Caki2 (cell line): ENCODE results near the gene FOXK2. TPM values are rescaled to one million over a fixed set of nuclear protein-coding genes. Genes with fewer than 3 reads are reported as not detected.
"Not testable (repeated sequence)": the region's sequence is repeated elsewhere in the genome, so short reads cannot be mapped to it uniquely, and the experiment has no call there.

ENCODE experiments used
- DNase-seq: peaks from one replicate; pipeline ENCODE4 v3.0.0-alpha.2; 2015; ENCODE audit warnings: low read depth
- in situ Hi-C: cut with HindIII; loops from 2 replicates; pipeline ENCODE4 v1.10.0; 2016; ENCODE audit warnings: low sequenced_read_pairs, low pct_unique_long_range_greater_than_20kb, mixed read lengths
- total RNA-seq: library from RNA; depleted of rRNA; stranded (reverse); fragments of >200 nt; shearing (Covaris generic); gene quantifications from 2 replicates; pipeline ENCODE4 v1.2.3, GENCODE V29; 2014; ENCODE audit warnings: low replicate concordance

Gene FOXK2
- total RNA-seq, 1 experiment from 2014 or later, result 24.2 TPM

DNA sequence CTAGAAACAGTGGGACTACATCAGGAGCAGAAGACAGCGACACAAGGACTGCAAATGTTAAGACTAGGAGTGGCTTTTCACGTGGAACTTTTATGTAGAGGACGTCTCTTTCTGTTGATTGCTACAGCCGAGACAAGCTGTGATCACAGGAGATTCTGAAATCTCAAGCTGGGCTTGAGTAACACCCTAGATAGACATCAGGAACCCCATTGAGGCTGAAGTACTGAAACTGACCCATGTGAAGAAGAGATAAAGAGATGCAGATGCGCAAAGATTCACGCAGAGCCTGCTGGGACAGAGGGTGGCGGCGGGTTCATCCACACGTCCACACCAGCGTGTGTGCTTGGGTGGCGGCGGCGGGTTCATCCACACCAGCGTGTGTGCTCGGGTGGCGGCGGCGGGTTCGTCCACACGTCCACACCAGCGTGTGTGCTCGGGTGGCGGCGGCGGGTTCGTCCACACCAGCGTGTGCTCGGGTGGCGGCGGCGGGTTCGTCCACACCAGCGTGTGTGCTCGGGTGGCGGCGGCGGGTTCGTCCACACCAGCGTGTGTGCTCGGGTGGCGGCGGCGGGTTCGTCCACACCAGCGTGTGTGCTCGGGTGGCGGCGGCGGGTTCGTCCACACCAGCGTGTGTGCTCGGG lies 56.2 kb downstream of the FOXK2 start:
- DNase-seq, in situ Hi-C loops: not testable (repeated sequence)

DNA sequence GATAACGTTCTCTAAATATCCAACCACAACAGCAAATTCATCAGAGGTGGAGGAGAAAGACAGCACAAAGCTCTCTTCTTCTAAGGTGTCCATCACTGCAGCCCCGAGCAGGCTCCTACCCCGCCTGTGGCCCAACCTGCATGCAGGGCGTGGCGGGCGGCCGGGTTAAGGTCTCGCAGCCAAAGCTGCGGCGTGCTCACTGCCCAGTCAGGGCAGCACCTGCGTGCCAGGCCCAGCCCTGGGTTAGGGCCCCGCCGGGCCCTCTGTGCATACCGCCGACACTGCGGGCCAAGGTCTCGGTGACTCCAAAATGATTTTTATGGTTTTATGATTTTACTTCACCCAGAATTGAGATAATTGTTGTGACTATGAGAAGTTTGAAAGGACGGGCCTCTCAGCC lies 57.8 kb downstream of the FOXK2 start:
- DNase-seq, result no peak
- in situ Hi-C loops, result no loop called here

- in situ Hi-C loops, DNase-seq: not testable (repeated sequence)
These were observed 60.4 kb downstream of the FOXK2 start for GRCh38 chr17:82579969-82580368.

- in situ Hi-C loops, result no loop called here
- no peak for DNase-seq
These were observed 62.7 kb downstream of the FOXK2 start for GRCh38 chr17:82582213-82582612.

DNA sequence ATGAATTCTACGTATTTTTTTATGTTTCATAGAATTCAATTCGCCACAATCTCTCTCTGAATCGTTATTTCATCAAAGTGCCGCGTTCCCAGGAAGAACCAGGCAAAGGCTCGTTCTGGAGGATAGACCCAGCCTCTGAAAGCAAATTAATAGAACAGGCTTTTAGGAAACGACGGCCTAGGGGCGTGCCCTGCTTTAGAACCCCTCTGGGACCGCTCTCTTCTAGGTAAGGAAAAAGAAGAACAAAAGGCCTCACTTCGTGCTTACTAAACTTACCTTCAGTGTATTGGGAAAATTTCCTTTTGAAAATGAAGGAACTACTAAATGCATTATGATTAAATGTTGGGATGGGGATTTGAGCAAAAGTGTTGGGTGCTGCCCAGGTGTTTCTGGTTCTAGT lies 63.2 kb downstream of the FOXK2 start:
- in situ Hi-C loops, result no loop called here
- no peak for DNase-seq

DNA sequence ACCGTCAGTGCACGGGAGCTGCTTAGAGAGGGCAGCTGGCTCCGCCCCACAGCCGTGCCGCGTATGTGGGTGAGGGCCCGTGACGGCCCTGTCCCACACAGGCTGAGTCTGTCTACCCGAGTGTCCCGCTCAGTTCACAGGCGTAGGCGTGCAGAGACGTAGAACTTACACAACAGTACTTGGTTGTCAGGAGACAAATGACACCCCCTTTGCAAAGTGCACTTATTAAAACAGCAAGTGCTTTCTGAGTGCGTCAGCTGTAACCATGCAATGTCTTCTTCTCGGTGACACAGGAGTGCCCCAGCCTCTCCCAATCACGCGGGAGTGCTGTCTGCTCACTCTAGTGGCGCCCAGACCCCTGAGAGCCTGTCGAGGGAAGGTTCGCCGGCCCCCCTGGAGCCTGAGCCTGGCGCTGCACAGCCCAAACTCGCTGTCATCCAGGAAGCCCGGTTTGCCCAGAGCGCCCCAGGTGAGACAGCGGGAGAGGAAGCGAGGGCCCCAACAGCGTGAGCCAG lies 64.2 kb downstream of the FOXK2 start:
- DNase-seq, result no peak
- in situ Hi-C loops, result no loop called here

GRCh38 chr17:82585935-82586575 lies 66.5 kb downstream of the FOXK2 start:
- in situ Hi-C loops, DNase-seq: not testable (repeated sequence)

DNA sequence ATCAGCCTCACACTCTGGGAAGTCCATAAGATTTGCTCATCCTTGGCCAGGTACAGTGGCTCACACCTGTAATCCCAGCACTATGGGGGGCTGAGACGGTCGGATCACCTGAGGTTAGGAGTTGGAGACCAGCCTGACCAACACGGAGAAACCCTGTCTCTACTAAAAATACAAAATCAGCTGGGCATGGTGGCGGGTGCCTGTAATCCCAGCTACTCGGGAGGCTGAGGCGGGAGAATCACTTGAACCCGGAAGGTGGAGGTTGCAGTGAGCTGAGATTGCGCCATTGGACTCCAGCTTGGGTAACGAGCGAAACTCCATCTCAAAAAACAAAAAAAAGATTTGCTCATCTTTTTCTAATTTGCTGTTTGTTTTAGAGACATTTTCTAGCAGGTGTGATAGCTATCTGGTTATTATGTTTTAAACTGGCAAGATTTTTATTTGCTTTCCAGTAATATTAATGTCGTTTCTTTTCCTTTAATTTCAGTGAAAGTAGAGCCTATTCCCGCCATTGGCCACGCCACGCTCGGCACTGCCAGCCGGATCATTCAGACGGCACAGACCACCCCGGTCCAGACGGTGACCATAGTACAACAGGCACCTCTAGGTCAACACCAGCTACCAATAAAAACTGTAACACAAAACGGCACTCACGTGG lies 67.2 kb downstream of the FOXK2 start:
- in situ Hi-C loops, result no loop called here

DNA sequence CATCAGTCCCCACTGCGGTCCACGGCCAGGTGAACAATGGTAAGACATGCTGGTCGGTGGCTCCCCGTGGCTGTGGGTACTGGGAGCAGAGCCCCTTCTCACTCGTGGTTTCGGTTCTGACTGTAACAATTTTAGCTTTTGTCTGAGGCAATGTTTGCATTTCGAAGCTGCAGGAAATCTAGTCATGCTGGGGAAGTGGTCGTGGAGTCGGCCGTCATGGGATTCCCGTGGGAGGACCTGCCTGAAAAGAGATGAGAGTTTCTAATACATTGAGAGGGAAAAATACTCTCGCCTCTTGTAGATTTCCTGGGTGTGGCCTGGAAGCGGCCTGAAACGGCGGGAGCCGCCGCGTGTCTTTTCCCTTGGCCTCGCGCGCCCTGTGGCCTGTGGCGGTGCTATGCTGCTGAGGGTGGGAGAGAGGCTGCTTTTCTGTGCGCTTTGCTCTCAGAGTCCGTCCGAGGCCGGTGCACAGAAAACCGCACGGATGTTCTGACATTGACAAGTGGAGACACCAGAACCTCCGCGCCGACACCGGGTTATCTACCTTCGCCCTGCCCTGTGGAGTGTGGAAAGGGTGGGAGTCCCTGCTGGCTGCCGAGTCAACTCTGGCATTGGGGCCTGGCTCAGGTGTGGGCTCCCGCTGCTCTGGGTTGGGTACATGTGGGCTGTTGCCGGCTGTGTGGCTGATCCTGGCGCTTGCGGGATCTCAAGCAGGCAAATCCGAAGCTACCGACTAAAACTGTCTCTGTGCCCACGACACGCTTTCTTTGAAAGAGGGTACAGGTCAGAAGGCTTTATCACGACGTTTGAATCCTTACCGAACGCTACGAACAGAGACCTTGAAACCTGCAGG lies 67.9 kb downstream of the FOXK2 start:
- in situ Hi-C loops, result no loop called here
- no peak for DNase-seq

More for the DNA sequence above, 67.2 kb downstream of the FOXK2 start:
- DNase-seq, result no peak

DNA sequence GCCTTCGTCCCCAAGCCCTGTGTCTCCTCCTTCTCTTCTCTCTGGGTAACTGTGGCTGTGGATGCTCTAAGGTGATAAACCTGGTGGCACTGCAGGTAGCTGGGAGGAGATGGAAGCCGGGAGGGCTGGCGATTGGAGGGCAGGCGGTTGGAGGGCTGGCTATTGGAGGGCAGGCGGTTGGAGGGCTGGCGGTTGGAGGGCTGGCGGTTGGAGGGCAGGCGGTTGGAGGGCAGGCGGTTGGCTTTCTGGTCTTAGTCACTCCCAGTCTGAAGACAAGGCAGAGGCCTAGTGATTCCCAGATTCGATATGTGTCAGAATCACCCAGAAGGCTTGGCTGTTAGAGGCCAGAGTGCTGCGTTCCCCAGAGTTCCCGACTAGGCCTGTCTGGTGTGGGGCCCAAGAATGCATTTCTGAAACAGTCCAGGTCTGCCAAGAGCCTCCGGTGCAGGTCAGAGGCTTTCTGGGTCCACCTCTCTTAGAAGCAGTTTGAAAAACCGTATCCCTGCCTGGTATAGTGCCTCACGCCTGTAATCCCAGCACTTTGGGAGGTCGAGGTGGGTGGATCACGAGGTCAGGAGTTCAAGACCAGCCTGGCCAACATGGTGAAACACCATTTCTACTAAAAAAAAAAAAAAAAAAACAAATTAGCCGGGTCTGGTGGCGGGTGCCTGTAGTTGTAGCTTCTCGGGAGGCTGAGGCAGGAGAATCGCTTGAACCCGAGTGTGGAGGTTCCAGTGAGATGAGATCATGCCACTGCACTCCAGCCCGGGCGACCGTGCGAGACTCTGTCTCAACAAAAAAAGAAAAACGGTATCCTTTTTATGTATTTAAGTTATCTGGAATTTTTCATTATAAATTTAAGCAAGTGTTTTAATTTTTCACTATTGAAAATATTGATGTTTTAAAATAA lies 69.0 kb downstream of the FOXK2 start:
- in situ Hi-C loops, result no loop called here
- DNase-seq, result no peak

DNA sequence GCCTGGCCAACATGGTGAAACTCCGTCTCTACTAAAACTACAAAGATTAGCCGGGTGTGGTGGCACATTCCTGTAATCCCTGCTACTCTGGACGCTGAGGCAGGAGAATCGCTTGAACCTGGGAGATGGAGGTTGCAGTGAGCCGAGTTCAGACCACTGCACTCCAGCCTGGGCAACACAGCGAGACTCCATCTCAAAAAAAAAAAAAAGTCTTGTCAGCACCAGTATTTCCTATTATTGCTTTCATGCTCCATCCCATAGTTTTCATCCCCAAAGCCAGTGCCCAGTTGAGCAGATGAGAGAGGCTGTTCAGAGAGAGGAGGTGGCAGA lies 70.3 kb downstream of the FOXK2 start:
- in situ Hi-C loops, result no loop called here
- DNase-seq, result no peak

GRCh38 chr17:82590216-82590615 lies 70.7 kb downstream of the FOXK2 start:
- DNase-seq, result no peak
- in situ Hi-C loops, result no loop called here

GRCh38 chr17:82590881-82591539 lies 71.5 kb downstream of the FOXK2 start:
- in situ Hi-C loops, result no loop called here

GRCh38 chr17:82592289-82592766 lies 72.8 kb downstream of the FOXK2 start:
- in situ Hi-C loops, result no loop called here
- DNase-seq, result no peak

More at GRCh38 chr17:82590881-82591539, 71.5 kb downstream of the FOXK2 start:
- DNase-seq, result no peak

DNA sequence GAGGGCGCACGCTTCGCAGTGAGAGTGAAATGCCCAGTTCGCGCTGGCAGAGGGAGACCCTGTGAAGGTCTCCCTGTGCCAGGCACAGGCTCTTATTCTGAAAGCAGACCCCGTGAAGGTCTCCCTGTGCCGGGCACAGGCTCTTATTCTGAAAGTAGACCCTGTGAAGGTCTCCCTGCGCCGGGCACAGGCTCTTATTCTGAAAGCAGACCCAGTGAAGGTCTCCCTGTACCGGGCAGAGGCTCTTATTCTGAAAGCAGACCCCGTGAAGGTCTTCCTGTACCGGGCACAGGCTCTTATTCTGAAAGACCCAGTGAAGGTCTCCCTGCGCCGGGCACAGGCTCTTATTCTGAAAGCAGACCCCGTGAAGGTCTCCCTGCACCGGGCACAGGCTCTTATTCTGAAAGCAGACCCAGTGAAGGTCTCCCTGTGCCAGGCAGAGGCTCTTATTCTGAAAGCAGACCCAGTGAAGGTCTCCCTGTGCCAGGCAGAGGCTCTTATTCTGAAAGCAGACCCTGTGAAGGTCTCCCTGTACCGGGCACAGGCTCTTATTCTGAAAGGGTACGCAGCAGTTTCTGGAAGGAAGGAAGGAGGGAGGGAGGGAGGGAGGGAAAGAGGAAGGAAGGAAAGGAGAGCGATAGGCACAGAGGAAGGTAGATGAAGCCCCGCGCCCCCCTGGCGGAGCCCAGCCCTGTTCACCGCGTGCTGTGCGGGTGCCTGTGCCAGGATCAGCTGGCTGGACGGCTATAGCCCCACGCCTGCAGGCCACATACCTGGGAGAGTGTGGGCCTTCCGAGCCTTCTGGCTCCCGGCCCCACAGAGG lies 73.4 kb downstream of the FOXK2 start:
- in situ Hi-C loops, result no loop called here
- DNase-seq, result peak; percentile 74

DNA sequence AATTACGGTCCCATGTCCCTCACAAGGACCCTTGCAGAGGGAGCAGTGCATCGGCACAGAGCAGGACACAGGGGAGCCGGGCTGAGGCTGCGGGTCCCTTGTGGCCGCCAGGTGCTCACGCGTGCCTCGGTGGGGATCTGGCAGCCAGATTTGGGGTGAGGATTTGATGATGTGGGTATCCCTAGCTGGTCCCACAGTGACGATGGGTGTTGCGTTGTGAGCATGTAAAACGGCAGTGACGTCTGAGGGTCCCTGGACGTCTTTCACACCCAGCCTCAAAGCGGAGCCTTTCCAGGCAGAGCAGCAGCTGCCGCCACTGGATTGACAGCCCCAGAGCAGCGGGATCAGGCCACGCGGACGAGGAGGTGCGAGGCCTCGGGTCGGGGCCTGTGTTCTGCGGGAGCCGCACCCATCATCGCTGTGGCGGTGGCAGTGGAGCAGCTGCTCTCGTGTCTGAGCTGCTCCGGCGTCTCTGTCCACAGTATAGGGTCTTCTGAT lies 74.1 kb downstream of the FOXK2 start:
- no peak for DNase-seq
- in situ Hi-C loops, result no loop called here
